Esophagus muscularis mucosa (tissue), 4 donors: ENCODE results near the gene NEURL3.

Experiments
- EP300 ChIP-seq: sonication (generic); formaldehyde crosslinking; IDR thresholded peaks from one replicate; pipeline ENCODE4 v1.6.1; 2017; ENCODE audit warnings: antibody characterized with exemption
- POLR2A ChIP-seq: fragments of 450-650 bp; IDR thresholded peaks from one replicate; pipeline ENCODE4 v1.6.1; 2017; ENCODE audit warnings: antibody characterized with exemption, moderate library complexity, mild to moderate bottlenecking, low read depth
- POLR2AphosphoS5 ChIP-seq, 2 donors: sonication (generic); formaldehyde crosslinking; IDR thresholded peaks; one replicate each; pipeline ENCODE4 v1.6.1; 2017; ENCODE audit warnings: antibody characterized with exemption in 2 of 2
- TF ChIP-seq, protein P1 (sequence below), 3 experiments: fragments of 200-600 bp in 2 of 3; fragments of 450-650 bp in 1 of 3; sonication (generic) in 2 of 3; IDR thresholded peaks; one replicate each; pipeline ENCODE4 v1.5.1; 2017 to 2019; ENCODE audit warnings: antibody characterized with exemption in 3 of 3, mild to moderate bottlenecking in 2 of 3, moderate library complexity in 1 of 3

DNA sequence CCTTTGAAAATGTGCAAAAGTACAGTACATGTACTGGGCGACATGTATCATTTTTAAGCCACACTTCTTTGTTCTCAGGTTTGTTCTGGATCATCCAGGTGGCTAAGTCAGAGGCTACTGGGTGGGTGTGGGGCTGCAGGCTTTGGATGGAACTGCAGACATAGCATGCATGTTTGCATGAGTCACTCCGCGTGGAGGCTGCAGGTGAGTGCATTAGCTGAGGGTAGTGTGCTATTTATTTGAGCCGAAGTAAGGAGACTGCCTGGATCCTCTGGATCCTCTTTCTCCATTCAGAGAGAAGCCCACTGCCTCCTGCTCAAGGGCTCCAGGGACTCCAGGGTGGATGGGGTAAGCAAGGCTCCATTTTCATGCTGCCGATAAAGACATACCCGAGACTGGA lies 9.4 kb upstream of the NEURL3 start:
- TF ChIP-seq, protein P1, sequence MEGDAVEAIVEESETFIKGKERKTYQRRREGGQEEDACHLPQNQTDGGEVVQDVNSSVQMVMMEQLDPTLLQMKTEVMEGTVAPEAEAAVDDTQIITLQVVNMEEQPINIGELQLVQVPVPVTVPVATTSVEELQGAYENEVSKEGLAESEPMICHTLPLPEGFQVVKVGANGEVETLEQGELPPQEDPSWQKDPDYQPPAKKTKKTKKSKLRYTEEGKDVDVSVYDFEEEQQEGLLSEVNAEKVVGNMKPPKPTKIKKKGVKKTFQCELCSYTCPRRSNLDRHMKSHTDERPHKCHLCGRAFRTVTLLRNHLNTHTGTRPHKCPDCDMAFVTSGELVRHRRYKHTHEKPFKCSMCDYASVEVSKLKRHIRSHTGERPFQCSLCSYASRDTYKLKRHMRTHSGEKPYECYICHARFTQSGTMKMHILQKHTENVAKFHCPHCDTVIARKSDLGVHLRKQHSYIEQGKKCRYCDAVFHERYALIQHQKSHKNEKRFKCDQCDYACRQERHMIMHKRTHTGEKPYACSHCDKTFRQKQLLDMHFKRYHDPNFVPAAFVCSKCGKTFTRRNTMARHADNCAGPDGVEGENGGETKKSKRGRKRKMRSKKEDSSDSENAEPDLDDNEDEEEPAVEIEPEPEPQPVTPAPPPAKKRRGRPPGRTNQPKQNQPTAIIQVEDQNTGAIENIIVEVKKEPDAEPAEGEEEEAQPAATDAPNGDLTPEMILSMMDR (IDR thresholded peaks at IDR 0.05), result no peak
- TF ChIP-seq POLR2A, result no peak
- no peak for TF ChIP-seq POLR2AphosphoS5 (IDR thresholded peaks at IDR 0.05)
- no peak for TF ChIP-seq EP300
